IPS DF 6.9 (cell line): ENCODE measurements around the gene TRIM63.

Experiments
- DNase-seq: peaks from one replicate; pipeline ENCODE4 v3.0.0-alpha.2; 2013; ENCODE audit warnings: low read depth, low spot score
- H3K27ac ChIP-seq: one replicate; pipeline ENCODE4 v1.5.1; 2013; ENCODE audit warnings: low read length, control low read depth
- H3K27me3 ChIP-seq: 2 replicates; pipeline ENCODE4 v1.6.1; 2013; ENCODE audit warnings: mild to moderate bottlenecking, low read length; ENCODE audit not compliant: control insufficient read depth, insufficient read depth
- H3K36me3 ChIP-seq: 2 replicates; pipeline ENCODE4 v1.6.1; 2013; ENCODE audit warnings: low read length; ENCODE audit not compliant: control insufficient read depth, insufficient read depth
- H3K4me1 ChIP-seq: 2 replicates; pipeline ENCODE4 v1.6.1; 2013; ENCODE audit warnings: low read length; ENCODE audit not compliant: control insufficient read depth, insufficient read depth
- H3K4me3 ChIP-seq: 2 replicates; pipeline ENCODE4 v1.5.1; 2013; ENCODE audit warnings: mild to moderate bottlenecking, low read length
- H3K9me3 ChIP-seq: 2 replicates; pipeline ENCODE4 v1.6.1; 2013; ENCODE audit warnings: low read length, inconsistent platforms; ENCODE audit not compliant: control insufficient read depth, insufficient read depth
- WGBS: extraction: QIAGEN DNeasy Blood & Tissue Kit; methylation state at CpG from one replicate; pipeline ENCODE4 v1.1.7; 2013; ENCODE audit warnings: mixed read lengths, missing lambda C conversion rate; ENCODE audit not compliant: insufficient read length, insufficient coverage; 5-methylcytosine and 5-hydroxymethylcytosine counted together

Gene TRIM63

GRCh38 chr1:26075421-26076144 lies 8.2 kb upstream of the TRIM63 start:
- no peaks in the 10 kb centered on the region for H3K9me3 ChIP-seq
- no peak overlapping the region for H3K4me3 ChIP-seq
- H3K27me3 ChIP-seq: no peaks in the 10 kb centered on the region
- no peak for DNase-seq
- H3K27ac ChIP-seq: no peak overlapping the region
- no CpG with 5 or more reads among the region's 3 CpGs for whole genome bisulfite sequencing
- no peaks in the 10 kb centered on the region for H3K36me3 ChIP-seq
- no peaks in the 10 kb centered on the region for H3K4me1 ChIP-seq

GRCh38 chr1:26072305-26072704 lies 4.9 kb upstream of the TRIM63 start:
- Histone ChIP-seq H3K4me1 (no peaks in the 10 kb centered on the region), H3K9me3 (no peaks in the 10 kb centered on the region), H3K27me3 (no peaks in the 10 kb centered on the region), H3K36me3 (no peaks in the 10 kb centered on the region), H3K27ac (no peak overlapping the region), H3K4me3 (no peak overlapping the region)
- DNase-seq: no peak
- no CpG with 5 or more reads among the region's 6 CpGs for WGBS

DNA sequence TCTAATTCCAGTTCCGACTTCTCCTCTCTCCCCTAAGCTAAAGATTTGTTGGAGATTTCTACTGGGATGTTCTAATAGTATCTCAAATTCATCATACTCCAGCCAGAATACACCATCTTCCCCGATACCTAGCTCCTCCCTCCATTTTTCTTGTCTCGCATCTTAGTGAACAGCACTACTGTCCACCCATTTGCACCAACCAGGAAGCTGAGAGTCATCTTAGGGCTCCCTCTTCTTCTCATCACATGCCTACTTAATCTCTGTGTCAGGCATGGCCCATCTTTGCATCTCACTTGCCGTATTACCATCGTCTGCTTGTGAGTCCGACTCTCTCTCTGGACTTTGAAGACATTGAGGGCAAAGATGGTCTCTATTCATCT lies 3.5 kb upstream of the TRIM63 start:
- WGBS: no CpG with 5 or more reads among the region's 6 CpGs
- Histone ChIP-seq H3K9me3 (no peaks in the 10 kb centered on the region), H3K27me3 (no peaks in the 10 kb centered on the region)

GRCh38 chr1:26070296-26070962 lies 3.0 kb upstream of the TRIM63 start:
- Histone ChIP-seq H3K9me3 (no peaks in the 10 kb centered on the region), H3K4me3 (no peak overlapping the region), H3K4me1 (no peaks in the 10 kb centered on the region), H3K27me3 (no peaks in the 10 kb centered on the region), H3K27ac (no peak overlapping the region), H3K36me3 (no peaks in the 10 kb centered on the region)
- WGBS: no CpG with 5 or more reads among the region's 4 CpGs
- no peak for DNase-seq

More for the DNA sequence above, 3.5 kb upstream of the TRIM63 start:
- Histone ChIP-seq H3K27ac (no peak overlapping the region), H3K36me3 (no peaks in the 10 kb centered on the region), H3K4me3 (no peak overlapping the region), H3K4me1 (no peaks in the 10 kb centered on the region)
- DNase-seq: no peak

- no peak overlapping the region for H3K27ac ChIP-seq
- H3K4me3 ChIP-seq: no peak overlapping the region
- H3K27me3 ChIP-seq: no peaks in the 10 kb centered on the region
- DNase-seq: no peak
- no peaks in the 10 kb centered on the region for H3K4me1 ChIP-seq
- WGBS: no CpG with 5 or more reads among the region's 1 CpG
- no peaks in the 10 kb centered on the region for H3K36me3 ChIP-seq
- H3K9me3 ChIP-seq: no peaks in the 10 kb centered on the region
Observed at GRCh38 chr1:26069941-26070295, 2.5 kb upstream of the TRIM63 start.

- Histone ChIP-seq H3K27me3 (no peaks in the 10 kb centered on the region), H3K4me3 (no peak overlapping the region), H3K27ac (no peak overlapping the region), H3K36me3 (no peaks in the 10 kb centered on the region), H3K9me3 (no peaks in the 10 kb centered on the region), H3K4me1 (no peaks in the 10 kb centered on the region)
- no peak for DNase-seq
- WGBS: no CpG with 5 or more reads among the region's 4 CpGs
Observed at GRCh38 chr1:26066857-26067256, 573 bp downstream of the TRIM63 start.

DNA sequence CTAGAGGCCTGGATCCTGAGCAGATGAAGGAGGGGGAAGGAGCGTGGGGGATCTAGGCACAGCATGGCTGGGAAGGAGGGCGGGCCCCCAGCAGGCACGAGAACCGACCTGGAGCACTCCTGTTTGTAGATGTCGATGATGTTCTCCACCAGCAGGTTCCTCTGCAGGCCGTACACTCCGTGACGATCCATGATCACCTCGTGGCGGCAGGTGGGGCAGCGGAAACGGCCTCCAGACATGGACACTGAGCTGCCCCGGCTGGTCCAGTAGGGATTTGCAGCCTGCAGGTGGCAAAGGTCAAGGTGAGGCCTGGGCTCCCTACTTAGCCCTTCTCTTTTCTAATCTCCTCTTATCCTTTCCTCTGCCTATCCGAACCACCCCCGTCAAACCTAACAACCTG lies 1.3 kb downstream of the TRIM63 start:
- no peak overlapping the region for H3K27ac ChIP-seq
- no peaks in the 10 kb centered on the region for H3K4me1 ChIP-seq
- DNase-seq: no peak
- no peaks in the 10 kb centered on the region for H3K36me3 ChIP-seq
- no peaks in the 10 kb centered on the region for H3K27me3 ChIP-seq
- H3K4me3 ChIP-seq: no peak overlapping the region
- no peaks in the 10 kb centered on the region for H3K9me3 ChIP-seq
- WGBS: no CpG with 5 or more reads among the region's 15 CpGs

DNA sequence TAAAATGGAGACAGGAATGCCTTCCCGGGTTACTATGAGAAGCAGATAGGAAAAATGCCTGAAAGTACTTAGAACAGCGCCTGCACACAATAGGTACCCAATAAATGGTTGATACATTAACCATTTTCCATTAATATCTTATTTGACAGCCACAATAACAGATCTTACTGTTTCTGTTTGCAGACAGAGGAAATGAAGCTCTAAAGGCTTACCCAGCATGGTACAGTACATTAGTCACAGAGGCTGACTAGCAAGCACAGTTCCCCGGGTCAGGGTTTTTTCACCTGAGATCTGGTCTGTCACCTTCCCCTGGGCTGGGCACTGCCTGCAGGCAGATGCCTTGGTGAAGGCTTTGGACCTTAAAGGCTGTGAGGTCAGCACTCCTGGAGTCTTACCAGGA lies 2.9 kb downstream of the TRIM63 start:
- no peak for DNase-seq
- no peak overlapping the region for H3K4me3 ChIP-seq
- H3K27ac ChIP-seq: no peak overlapping the region
- no peaks in the 10 kb centered on the region for H3K9me3 ChIP-seq
- H3K36me3 ChIP-seq: no peaks in the 10 kb centered on the region
- no CpG with 5 or more reads among the region's 3 CpGs for WGBS
- H3K27me3 ChIP-seq: no peaks in the 10 kb centered on the region
- no peaks in the 10 kb centered on the region for H3K4me1 ChIP-seq

- Histone ChIP-seq H3K27me3 (no peaks in the 10 kb centered on the region), H3K36me3 (no peaks in the 10 kb centered on the region)
Observed at GRCh38 chr1:26060832-26061574, 6.4 kb downstream of the TRIM63 start.

DNA sequence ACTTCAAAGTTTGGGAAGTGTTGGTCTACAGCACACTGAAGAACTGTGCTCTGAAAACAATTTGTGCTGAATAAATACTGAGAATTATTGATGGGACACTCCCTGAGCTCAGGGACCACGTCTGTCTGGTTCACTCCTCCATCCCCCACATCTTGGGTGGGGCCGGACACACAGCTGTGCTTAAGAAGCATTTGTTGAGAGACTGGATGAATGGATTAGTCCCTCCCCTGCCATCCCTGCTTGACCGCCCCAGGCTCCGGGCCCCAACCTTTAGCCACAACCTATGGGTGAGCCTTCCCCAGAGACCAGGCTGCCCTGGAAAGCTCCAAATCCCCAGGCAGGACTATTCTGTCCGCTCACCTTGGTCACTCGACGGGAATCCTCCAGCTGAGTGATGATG lies 7.5 kb downstream of the TRIM63 start:
- WGBS: no CpG with 5 or more reads among the region's 7 CpGs
- no peak overlapping the region for H3K27ac ChIP-seq
- no peaks in the 10 kb centered on the region for H3K36me3 ChIP-seq
- no peaks in the 10 kb centered on the region for H3K27me3 ChIP-seq
- no peaks in the 10 kb centered on the region for H3K9me3 ChIP-seq
- H3K4me3 ChIP-seq: no peak overlapping the region
- H3K4me1 ChIP-seq: no peaks in the 10 kb centered on the region
- DNase-seq: no peak

More at GRCh38 chr1:26060832-26061574, 6.4 kb downstream of the TRIM63 start:
- no peak overlapping the region for H3K27ac ChIP-seq
- H3K4me1 ChIP-seq: no peaks in the 10 kb centered on the region
- WGBS: no CpG with 5 or more reads among the region's 12 CpGs
- H3K9me3 ChIP-seq: no peaks in the 10 kb centered on the region
- DNase-seq: no peak
- H3K4me3 ChIP-seq: no peak overlapping the region
